ENCODE data around the gene NUP88.

GRCh38 chr17:5364696-5365095 lies 54.8 kb downstream of the NUP88 start:
- TF ChIP-seq EZH2phosphoT487 (IDR thresholded peaks at IDR 0.05; ENCODE audit: insufficient read depth, low read depth) = no peak
- TF ChIP-seq EZH2 (IDR thresholded peaks at IDR 0.05; ENCODE audit: insufficient read depth, poor library complexity, severe bottlenecking) = no peak

All from GM23248 (cell line).